Measurements from ENCODE around the gene PLA2G2F. TPM values are rescaled to one million over a fixed set of nuclear protein-coding genes. Genes with fewer than 3 reads are reported as not detected.

Gene PLA2G2F
- total and polyA plus RNA-seq, 10 of the 15 experiments (the other 5 are each of a cell fraction or from before 2014, with no cell fraction given) = 0.03 TPM; not detected in 9

GRCh38 chr1:20199840-20200239 is 60.7 kb downstream of the PLA2G2F start (continued):
- no peak for TF ChIP-seq KAT2A (conservative IDR thresholded peaks at IDR 0.05; ENCODE audit: control insufficient read depth, low read depth, low read length)
- TF ChIP-seq LARP7 (IDR thresholded peaks at IDR 0.05) = no peak

Other genes starting within 250 kb of the PLA2G2F start
- not detected in 2 replicates for gene PLA2G2E, start 215.7 kb upstream of the PLA2G2F start, total RNA-seq (2014; rRNA removed)
- gene PLA2G2E, start 215.7 kb upstream of the PLA2G2F start, total RNA-seq (2014; rRNA removed; fragmentation: Illumina TruSeq; extraction: Trizol) = not detected in 2 replicates
- gene PLA2G2E, start 215.7 kb upstream of the PLA2G2F start, total RNA-seq (2021) = not detected in 2 replicates
- gene PLA2G2E, start 215.7 kb upstream of the PLA2G2F start, polyA plus RNA-seq (2011; rRNA removed) = not detected in 2 replicates
- gene PLA2G2E, start 215.7 kb upstream of the PLA2G2F start, polyA plus RNA-seq (2014; fragmentation: Illumina TruSeq; extraction: Trizol) = not detected in 2 replicates
- gene PLA2G2E, start 215.7 kb upstream of the PLA2G2F start, polyA plus RNA-seq (2014; fragmentation: Nextera tagmentation; extraction: Ambion mirVana) = not detected
- gene PLA2G2E, start 215.7 kb upstream of the PLA2G2F start, polyA plus RNA-seq (2014; rRNA removed) = not detected in 2 replicates
- not detected for gene PLA2G2E, start 215.7 kb upstream of the PLA2G2F start, polyA plus RNA-seq (2016; fragmentation: Nextera tagmentation; extraction: Ambion mirVana)
- not detected in 2 replicates for gene PLA2G2A, start 159.7 kb upstream of the PLA2G2F start, total RNA-seq (2014; rRNA removed)
- gene PLA2G2A, start 159.7 kb upstream of the PLA2G2F start, total RNA-seq (2014; rRNA removed; fragmentation: Illumina TruSeq; extraction: Trizol) = not detected in 2 replicates
- 0.36 TPM in 1 of 2 replicates, not detected in the other for gene PLA2G2A, start 159.7 kb upstream of the PLA2G2F start, total RNA-seq (2021)
- not detected in 2 replicates for gene PLA2G2A, start 159.7 kb upstream of the PLA2G2F start, polyA plus RNA-seq (2011; rRNA removed)
- not detected in 2 replicates for gene PLA2G2A, start 159.7 kb upstream of the PLA2G2F start, polyA plus RNA-seq (2014; fragmentation: Illumina TruSeq; extraction: Trizol)
- not detected for gene PLA2G2A, start 159.7 kb upstream of the PLA2G2F start, polyA plus RNA-seq (2014; fragmentation: Nextera tagmentation; extraction: Ambion mirVana)
- not detected in 2 replicates for gene PLA2G2A, start 159.7 kb upstream of the PLA2G2F start, polyA plus RNA-seq (2014; rRNA removed)
- gene PLA2G2A, start 159.7 kb upstream of the PLA2G2F start, polyA plus RNA-seq (2016; fragmentation: Nextera tagmentation; extraction: Ambion mirVana) = not detected
- gene PLA2G5, start 69.1 kb upstream of the PLA2G2F start, total RNA-seq (2014; rRNA removed) = 0.17 TPM in 1 of 2 replicates, not detected in the other
- not detected in 2 replicates for gene PLA2G5, start 69.1 kb upstream of the PLA2G2F start, total RNA-seq (2014; rRNA removed; fragmentation: Illumina TruSeq; extraction: Trizol)
- not detected in 2 replicates for gene PLA2G5, start 69.1 kb upstream of the PLA2G2F start, total RNA-seq (2021)
- gene PLA2G5, start 69.1 kb upstream of the PLA2G2F start, polyA plus RNA-seq (2011; rRNA removed) = 0.10 TPM in 1 of 2 replicates, not detected in the other
- 0.19 TPM in 1 of 2 replicates, not detected in the other for gene PLA2G5, start 69.1 kb upstream of the PLA2G2F start, polyA plus RNA-seq (2014; fragmentation: Illumina TruSeq; extraction: Trizol)
- gene PLA2G5, start 69.1 kb upstream of the PLA2G2F start, polyA plus RNA-seq (2014; fragmentation: Nextera tagmentation; extraction: Ambion mirVana) = not detected
- not detected in 2 replicates for gene PLA2G5, start 69.1 kb upstream of the PLA2G2F start, polyA plus RNA-seq (2014; rRNA removed)
- not detected for gene PLA2G5, start 69.1 kb upstream of the PLA2G2F start, polyA plus RNA-seq (2016; fragmentation: Nextera tagmentation; extraction: Ambion mirVana)
- gene PLA2G2D, start 19.8 kb upstream of the PLA2G2F start, total RNA-seq (2014; rRNA removed) = 0.06 and 0.11 TPM in 2 replicates
- gene PLA2G2D, start 19.8 kb upstream of the PLA2G2F start, total RNA-seq (2014; rRNA removed; fragmentation: Illumina TruSeq; extraction: Trizol) = 0.14 and 0.22 TPM in 2 replicates
- 0.13 and 0.27 TPM in 2 replicates for gene PLA2G2D, start 19.8 kb upstream of the PLA2G2F start, total RNA-seq (2021)
- 0.13 and 0.19 TPM in 2 replicates for gene PLA2G2D, start 19.8 kb upstream of the PLA2G2F start, polyA plus RNA-seq (2011; rRNA removed)
- 0.34 TPM in 1 of 2 replicates, not detected in the other for gene PLA2G2D, start 19.8 kb upstream of the PLA2G2F start, polyA plus RNA-seq (2014; fragmentation: Illumina TruSeq; extraction: Trizol)
- gene PLA2G2D, start 19.8 kb upstream of the PLA2G2F start, polyA plus RNA-seq (2014; fragmentation: Nextera tagmentation; extraction: Ambion mirVana) = under 1 TPM; 0.06 to 0.07 TPM
- 0.38 TPM in 2 replicates for gene PLA2G2D, start 19.8 kb upstream of the PLA2G2F start, polyA plus RNA-seq (2014; rRNA removed)
- gene PLA2G2D, start 19.8 kb upstream of the PLA2G2F start, polyA plus RNA-seq (2016; fragmentation: Nextera tagmentation; extraction: Ambion mirVana) = not detected
- not detected in 2 replicates for gene UBXN10, start 46.8 kb downstream of the PLA2G2F start, total RNA-seq (2014; rRNA removed)
- not detected in 2 replicates for gene UBXN10, start 46.8 kb downstream of the PLA2G2F start, total RNA-seq (2014; rRNA removed; fragmentation: Illumina TruSeq; extraction: Trizol)
- not detected in 2 replicates for gene UBXN10, start 46.8 kb downstream of the PLA2G2F start, total RNA-seq (2021)
- 0.12 and 0.15 TPM in 2 replicates for gene UBXN10, start 46.8 kb downstream of the PLA2G2F start, polyA plus RNA-seq (2011; rRNA removed)
- 0.03 TPM in 1 of 2 replicates, not detected in the other for gene UBXN10, start 46.8 kb downstream of the PLA2G2F start, polyA plus RNA-seq (2014; fragmentation: Illumina TruSeq; extraction: Trizol)
- gene UBXN10, start 46.8 kb downstream of the PLA2G2F start, polyA plus RNA-seq (2014; fragmentation: Nextera tagmentation; extraction: Ambion mirVana) = not detected
- 0.06 TPM in 1 of 2 replicates, not detected in the other for gene UBXN10, start 46.8 kb downstream of the PLA2G2F start, polyA plus RNA-seq (2014; rRNA removed)
- not detected for gene UBXN10, start 46.8 kb downstream of the PLA2G2F start, polyA plus RNA-seq (2016; fragmentation: Nextera tagmentation; extraction: Ambion mirVana)
- not detected in 2 replicates for gene PLA2G2C, start 47.2 kb downstream of the PLA2G2F start, total RNA-seq (2014; rRNA removed)
- not detected in 2 replicates for gene PLA2G2C, start 47.2 kb downstream of the PLA2G2F start, total RNA-seq (2014; rRNA removed; fragmentation: Illumina TruSeq; extraction: Trizol)
- gene PLA2G2C, start 47.2 kb downstream of the PLA2G2F start, total RNA-seq (2021) = not detected in 2 replicates
- 0.05 and 0.06 TPM in 2 replicates for gene PLA2G2C, start 47.2 kb downstream of the PLA2G2F start, polyA plus RNA-seq (2011; rRNA removed)
- not detected in 2 replicates for gene PLA2G2C, start 47.2 kb downstream of the PLA2G2F start, polyA plus RNA-seq (2014; fragmentation: Illumina TruSeq; extraction: Trizol)
- gene PLA2G2C, start 47.2 kb downstream of the PLA2G2F start, polyA plus RNA-seq (2014; fragmentation: Nextera tagmentation; extraction: Ambion mirVana) = not detected
- not detected in 2 replicates for gene PLA2G2C, start 47.2 kb downstream of the PLA2G2F start, polyA plus RNA-seq (2014; rRNA removed)
- not detected for gene PLA2G2C, start 47.2 kb downstream of the PLA2G2F start, polyA plus RNA-seq (2016; fragmentation: Nextera tagmentation; extraction: Ambion mirVana)
- under 0.01 TPM in 1 of 2 replicates, not detected in the other for gene VWA5B1, start 151.6 kb downstream of the PLA2G2F start, total RNA-seq (2014; rRNA removed)
- gene VWA5B1, start 151.6 kb downstream of the PLA2G2F start, total RNA-seq (2014; rRNA removed; fragmentation: Illumina TruSeq; extraction: Trizol) = not detected in 2 replicates
- gene VWA5B1, start 151.6 kb downstream of the PLA2G2F start, total RNA-seq (2021) = not detected in 2 replicates
- 0.03 and 0.05 TPM in 2 replicates for gene VWA5B1, start 151.6 kb downstream of the PLA2G2F start, polyA plus RNA-seq (2011; rRNA removed)
- 0.01 TPM in 1 of 2 replicates, not detected in the other for gene VWA5B1, start 151.6 kb downstream of the PLA2G2F start, polyA plus RNA-seq (2014; fragmentation: Illumina TruSeq; extraction: Trizol)
- not detected for gene VWA5B1, start 151.6 kb downstream of the PLA2G2F start, polyA plus RNA-seq (2014; fragmentation: Nextera tagmentation; extraction: Ambion mirVana)
- gene VWA5B1, start 151.6 kb downstream of the PLA2G2F start, polyA plus RNA-seq (2014; rRNA removed) = not detected in 2 replicates
- gene VWA5B1, start 151.6 kb downstream of the PLA2G2F start, polyA plus RNA-seq (2016; fragmentation: Nextera tagmentation; extraction: Ambion mirVana) = not detected

Data from GM12878 (cell line).